ENCODE results near the gene KCNIP4.

DNA sequence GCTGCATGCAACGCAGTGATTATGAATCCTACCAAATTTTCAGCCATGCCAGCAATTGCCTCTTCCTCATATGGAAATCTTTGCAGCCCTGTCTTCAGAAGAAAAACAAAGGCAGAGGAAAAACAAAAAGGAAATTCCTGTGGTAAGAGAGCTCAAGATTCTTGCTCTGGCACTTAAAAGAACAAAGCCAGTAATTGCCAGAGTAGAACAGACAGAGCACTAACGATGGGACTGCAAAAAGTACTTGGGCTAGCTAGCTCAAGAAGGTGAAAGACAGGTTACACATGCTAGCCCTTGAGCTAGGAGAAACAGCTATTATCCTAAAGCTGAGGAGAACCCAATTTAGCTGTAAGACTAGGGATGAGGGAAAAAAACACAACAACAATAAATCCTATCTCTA is 582.3 kb downstream of the KCNIP4 start:
- TF ChIP-seq, protein P1, sequence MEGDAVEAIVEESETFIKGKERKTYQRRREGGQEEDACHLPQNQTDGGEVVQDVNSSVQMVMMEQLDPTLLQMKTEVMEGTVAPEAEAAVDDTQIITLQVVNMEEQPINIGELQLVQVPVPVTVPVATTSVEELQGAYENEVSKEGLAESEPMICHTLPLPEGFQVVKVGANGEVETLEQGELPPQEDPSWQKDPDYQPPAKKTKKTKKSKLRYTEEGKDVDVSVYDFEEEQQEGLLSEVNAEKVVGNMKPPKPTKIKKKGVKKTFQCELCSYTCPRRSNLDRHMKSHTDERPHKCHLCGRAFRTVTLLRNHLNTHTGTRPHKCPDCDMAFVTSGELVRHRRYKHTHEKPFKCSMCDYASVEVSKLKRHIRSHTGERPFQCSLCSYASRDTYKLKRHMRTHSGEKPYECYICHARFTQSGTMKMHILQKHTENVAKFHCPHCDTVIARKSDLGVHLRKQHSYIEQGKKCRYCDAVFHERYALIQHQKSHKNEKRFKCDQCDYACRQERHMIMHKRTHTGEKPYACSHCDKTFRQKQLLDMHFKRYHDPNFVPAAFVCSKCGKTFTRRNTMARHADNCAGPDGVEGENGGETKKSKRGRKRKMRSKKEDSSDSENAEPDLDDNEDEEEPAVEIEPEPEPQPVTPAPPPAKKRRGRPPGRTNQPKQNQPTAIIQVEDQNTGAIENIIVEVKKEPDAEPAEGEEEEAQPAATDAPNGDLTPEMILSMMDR (IDR thresholded peaks at IDR 0.05; ENCODE audit: poor library complexity): no peak
- TF ChIP-seq EZH2 (IDR thresholded peaks at IDR 0.05; ENCODE audit: borderline replicate concordance): no peak
- TF ChIP-seq EZH2phosphoT487 (IDR thresholded peaks at IDR 0.05; ENCODE audit: low read depth, severe bottlenecking, unreplicated experiment): no peak

All from hepatocyte (in vitro differentiated cells).